IMR-90 (cell line): Measurements from ENCODE around the gene ATP5F1B.

Experiments
- BHLHE40 ChIP-seq: fragments of 150-350 bp; IDR thresholded peaks from 2 replicates; pipeline ENCODE4 v1.6.1; 2016; ENCODE audit warnings: mild to moderate bottlenecking, low read depth, low read length
- CEBPB ChIP-seq: IDR thresholded peaks from 2 replicates; pipeline ENCODE4 v1.6.1; 2012; ENCODE audit warnings: low read depth, low read length, improper control_type of control experiment
- CHD1 ChIP-seq: IDR thresholded peaks from 2 replicates; pipeline ENCODE4 v1.6.1; 2012; ENCODE audit warnings: low read depth, low read length, improper control_type of control experiment
- MAFK ChIP-seq: IDR thresholded peaks from 2 replicates; pipeline ENCODE4 v1.6.1; 2012; ENCODE audit warnings: low read depth, low read length, improper control_type of control experiment
- MXI1 ChIP-seq: IDR thresholded peaks from 2 replicates; pipeline ENCODE4 v1.6.1; 2012; ENCODE audit warnings: low read depth, mild to moderate bottlenecking, low read length, moderate library complexity, borderline replicate concordance
- POLR2A ChIP-seq: IDR thresholded peaks from 2 replicates; pipeline ENCODE4 v1.6.1; 2012; ENCODE audit warnings: mild to moderate bottlenecking, low read depth, low read length
- RAD21 ChIP-seq: IDR thresholded peaks from 2 replicates; pipeline ENCODE4 v1.6.1; 2012; ENCODE audit warnings: low read length, improper control_type of control experiment
- RCOR1 ChIP-seq: IDR thresholded peaks from 2 replicates; pipeline ENCODE4 v1.6.1; 2012; ENCODE audit warnings: mild to moderate bottlenecking, low read length, improper control_type of control experiment; ENCODE audit not compliant: insufficient replicate concordance
- RFX5 ChIP-seq: IDR thresholded peaks from 2 replicates; pipeline ENCODE4 v1.8.0; 2012; ENCODE audit warnings: low read depth, mild to moderate bottlenecking, low read length, moderate library complexity
- SMC3 ChIP-seq: fragments of 150-350 bp; IDR thresholded peaks from 2 replicates; pipeline ENCODE4 v1.6.1; 2016; ENCODE audit warnings: low read depth, mild to moderate bottlenecking, antibody characterized with exemption, low read length, moderate library complexity
- TF ChIP-seq, protein P1 (sequence below): conservative IDR thresholded peaks from 2 replicates; pipeline ENCODE4 v1.5.1; 2012; ENCODE audit warnings: mild to moderate bottlenecking, low read depth, low read length, improper control_type of control experiment
- TF ChIP-seq, protein P2 (sequence below): fragments of 150-350 bp; IDR thresholded peaks from 2 replicates; pipeline ENCODE4 v1.6.1; 2016; ENCODE audit warnings: low read depth, mild to moderate bottlenecking, low read length, moderate library complexity, borderline replicate concordance

DNA sequence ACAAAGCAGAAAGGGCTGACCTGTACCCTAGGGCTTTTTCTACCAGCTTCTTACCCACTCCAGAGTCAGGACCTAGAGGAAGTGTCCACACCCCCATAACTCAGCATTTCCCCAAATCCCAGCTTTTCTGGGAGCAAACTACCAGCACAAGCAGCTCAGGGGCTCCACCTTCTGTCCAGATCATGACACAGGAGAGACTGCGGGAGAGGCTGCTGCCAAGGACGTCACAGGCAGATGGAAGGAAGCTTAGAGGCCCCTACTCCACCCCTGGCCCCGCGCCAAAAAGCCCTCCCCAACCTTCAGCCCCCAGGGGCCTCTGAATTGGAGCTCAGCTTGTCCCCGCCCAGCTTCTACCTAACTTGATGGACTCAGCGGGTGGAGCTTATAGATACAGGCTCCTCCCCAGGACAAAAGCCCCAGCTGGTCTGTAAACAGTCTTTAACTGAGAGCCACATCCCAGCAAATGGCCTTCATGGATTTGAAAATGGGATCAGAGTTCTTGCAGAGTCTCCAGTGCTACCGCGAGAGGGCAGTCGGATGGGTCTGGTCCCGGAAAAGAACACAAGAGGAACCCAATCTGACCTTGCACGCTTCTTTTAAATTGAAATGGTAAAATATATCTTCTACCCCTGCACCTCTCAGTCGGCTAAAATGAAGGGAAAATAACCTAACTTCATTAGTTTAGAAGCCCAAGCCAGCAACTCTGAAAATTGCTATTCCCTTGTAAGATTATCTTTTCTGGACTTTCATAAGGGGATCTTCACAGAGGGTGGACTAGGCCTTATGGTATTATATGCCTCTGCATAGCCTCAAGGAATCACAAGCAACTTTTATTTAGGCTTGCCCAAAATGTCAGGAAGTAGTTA lies 8.9 kb downstream of the ATP5F1B start:
- TF ChIP-seq, protein P1, sequence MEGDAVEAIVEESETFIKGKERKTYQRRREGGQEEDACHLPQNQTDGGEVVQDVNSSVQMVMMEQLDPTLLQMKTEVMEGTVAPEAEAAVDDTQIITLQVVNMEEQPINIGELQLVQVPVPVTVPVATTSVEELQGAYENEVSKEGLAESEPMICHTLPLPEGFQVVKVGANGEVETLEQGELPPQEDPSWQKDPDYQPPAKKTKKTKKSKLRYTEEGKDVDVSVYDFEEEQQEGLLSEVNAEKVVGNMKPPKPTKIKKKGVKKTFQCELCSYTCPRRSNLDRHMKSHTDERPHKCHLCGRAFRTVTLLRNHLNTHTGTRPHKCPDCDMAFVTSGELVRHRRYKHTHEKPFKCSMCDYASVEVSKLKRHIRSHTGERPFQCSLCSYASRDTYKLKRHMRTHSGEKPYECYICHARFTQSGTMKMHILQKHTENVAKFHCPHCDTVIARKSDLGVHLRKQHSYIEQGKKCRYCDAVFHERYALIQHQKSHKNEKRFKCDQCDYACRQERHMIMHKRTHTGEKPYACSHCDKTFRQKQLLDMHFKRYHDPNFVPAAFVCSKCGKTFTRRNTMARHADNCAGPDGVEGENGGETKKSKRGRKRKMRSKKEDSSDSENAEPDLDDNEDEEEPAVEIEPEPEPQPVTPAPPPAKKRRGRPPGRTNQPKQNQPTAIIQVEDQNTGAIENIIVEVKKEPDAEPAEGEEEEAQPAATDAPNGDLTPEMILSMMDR: peak; percentile 82
- peak; percentile 46 for TF ChIP-seq SMC3
- TF ChIP-seq POLR2A: no peak
- no peak for TF ChIP-seq BHLHE40
- TF ChIP-seq, protein P2, sequence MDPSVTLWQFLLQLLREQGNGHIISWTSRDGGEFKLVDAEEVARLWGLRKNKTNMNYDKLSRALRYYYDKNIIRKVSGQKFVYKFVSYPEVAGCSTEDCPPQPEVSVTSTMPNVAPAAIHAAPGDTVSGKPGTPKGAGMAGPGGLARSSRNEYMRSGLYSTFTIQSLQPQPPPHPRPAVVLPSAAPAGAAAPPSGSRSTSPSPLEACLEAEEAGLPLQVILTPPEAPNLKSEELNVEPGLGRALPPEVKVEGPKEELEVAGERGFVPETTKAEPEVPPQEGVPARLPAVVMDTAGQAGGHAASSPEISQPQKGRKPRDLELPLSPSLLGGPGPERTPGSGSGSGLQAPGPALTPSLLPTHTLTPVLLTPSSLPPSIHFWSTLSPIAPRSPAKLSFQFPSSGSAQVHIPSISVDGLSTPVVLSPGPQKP: no peak
- TF ChIP-seq MXI1: 0 out of 2 replicates have a peak, but pooled peaks have one; percentile 17
- peak; percentile 23; the same call in 1 of the 2 replicates for TF ChIP-seq MAFK
- TF ChIP-seq RFX5: no peak
- no peak for TF ChIP-seq CEBPB
- no peak for TF ChIP-seq CHD1
- peak; percentile 79 for TF ChIP-seq RAD21
- TF ChIP-seq RCOR1: no peak
